HG03064 (cell line): ENCODE measurements around the gene ARFGAP2.

Source experiments
- ATAC-seq: cut with Tn5 transposase; IDR thresholded peaks from one replicate; pipeline ENCODE4 v1.9.1; 2021; ENCODE audit warnings: low read depth; ENCODE audit not compliant: unreplicated experiment

The ARFGAP2 gene

DNA sequence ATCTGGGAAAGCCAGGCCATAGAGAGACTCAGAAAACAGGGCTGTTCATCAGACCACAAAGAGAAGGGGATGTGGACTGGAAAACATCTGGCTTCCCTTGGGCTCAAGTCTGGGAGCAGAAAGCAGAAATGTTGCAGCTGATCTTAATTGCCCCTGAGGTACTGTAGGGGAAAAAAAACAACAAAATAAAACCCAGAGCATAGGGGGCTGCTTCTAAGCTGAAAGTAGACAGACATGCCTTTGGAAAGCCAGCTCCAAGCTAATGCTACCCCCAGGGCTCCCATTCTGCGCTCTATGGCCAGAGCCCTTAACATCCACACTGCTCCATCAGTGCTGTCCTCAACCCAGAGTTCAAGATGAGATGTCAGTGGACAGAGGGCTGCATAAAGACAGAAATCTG lies 11.6 kb upstream of the ARFGAP2 start:
- ATAC-seq: no peak

DNA sequence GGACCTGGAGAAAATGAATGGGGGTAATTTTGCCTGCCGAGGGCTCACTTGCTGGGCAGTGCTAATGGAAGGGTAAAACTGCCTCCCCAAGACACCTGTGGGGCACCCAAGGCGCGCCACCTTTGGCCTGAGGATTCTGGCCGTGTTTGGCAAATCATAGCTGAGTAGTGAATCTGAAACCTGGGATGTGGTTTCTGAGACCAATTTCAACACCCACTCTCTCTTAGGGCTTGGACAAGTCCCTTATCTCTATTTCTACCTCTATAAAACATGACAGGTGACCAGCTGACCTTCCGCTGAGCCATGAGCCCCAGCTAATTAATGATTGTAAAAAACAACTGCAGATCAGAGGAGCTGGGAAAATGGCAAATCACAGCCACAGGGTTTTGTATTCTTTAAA lies 11.0 kb upstream of the ARFGAP2 start:
- no peak for ATAC-seq

DNA sequence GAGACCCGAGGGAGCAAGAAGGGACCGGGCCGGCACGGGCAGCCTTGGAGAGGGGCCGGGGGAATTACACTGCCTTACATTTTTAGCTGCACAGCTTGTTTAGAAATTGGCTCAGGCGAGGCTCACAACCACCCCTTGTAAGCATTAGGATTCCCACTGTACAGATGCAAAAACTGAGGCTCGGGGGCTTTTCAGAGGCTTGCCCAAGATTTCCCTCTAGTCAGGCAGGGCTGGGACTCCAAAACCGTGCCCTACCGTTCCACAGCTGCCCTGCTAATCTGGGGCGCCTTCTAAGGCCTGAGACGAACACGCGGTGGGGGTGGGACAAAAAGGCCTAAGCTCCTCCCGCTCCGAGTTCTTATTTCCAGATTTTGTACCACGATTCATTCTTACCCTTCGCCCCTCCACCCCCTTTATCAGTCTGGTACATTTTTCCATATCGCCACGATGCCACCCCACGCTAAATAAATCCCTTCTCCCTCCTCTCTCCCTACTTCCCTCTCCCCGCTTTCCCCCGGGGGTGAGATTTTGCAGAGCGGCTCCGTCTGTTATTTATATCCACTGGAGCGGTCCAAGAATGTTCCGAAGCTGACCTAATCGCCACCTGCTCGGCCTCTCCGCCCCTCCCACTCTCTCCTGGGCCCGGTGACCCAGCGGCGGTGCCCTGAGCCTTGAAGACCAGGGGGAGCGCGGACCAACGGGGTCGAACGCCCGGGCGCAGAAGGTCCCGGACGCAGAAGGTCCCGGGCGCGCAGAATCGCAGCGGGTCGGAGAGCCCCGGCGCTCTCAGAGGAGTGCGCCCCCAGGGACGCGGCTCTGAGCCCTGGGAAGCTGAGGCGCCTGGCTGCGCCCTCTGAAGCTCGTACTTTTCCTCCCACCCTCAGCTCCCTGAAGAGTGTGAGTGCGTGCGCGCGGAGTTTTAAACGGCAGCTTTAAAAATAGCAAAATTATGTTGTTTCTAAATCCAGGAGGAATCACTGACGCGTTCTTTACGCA lies 10.3 kb upstream of the ARFGAP2 start:
- no peak for ATAC-seq

DNA sequence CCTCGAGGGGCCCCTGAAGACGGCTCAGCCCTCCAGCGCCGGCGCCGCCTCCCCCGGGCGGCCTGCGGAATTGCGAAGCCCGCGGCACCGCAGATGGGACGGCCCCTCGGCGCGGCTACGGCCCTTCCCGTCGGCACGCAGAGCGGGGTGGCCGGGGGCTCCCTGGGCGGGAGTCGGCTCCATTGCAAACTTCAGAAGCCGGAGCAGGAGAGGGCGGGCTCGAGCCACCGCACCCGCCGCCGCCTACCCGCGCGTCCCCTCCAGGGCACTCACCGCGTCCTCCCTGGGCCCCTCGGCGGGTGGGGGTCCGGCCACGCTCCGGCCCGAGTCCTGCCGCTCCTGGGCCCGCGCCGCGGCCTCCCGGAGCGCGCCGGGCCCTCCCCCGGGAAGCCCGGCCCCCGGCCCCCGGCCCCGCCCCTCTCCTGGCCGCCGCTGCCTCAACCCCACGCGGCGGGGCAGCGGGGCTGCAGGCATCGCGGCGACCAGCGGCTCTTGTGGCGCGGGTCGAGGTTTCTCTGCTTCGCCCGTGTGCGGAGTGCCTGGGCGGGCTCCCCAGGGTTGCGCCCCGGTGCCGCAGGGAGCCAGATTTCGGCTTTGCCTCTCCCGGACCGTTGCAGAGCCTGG lies 9.5 kb upstream of the ARFGAP2 start, which contains the start of gene PACSIN3:
TSS of gene PACSIN3 (minus strand) at position 359 of the 624 bp plus-strand sequence. CDS start 3,707 bp downstream, outside the sequence.
- ATAC-seq: no peak

DNA sequence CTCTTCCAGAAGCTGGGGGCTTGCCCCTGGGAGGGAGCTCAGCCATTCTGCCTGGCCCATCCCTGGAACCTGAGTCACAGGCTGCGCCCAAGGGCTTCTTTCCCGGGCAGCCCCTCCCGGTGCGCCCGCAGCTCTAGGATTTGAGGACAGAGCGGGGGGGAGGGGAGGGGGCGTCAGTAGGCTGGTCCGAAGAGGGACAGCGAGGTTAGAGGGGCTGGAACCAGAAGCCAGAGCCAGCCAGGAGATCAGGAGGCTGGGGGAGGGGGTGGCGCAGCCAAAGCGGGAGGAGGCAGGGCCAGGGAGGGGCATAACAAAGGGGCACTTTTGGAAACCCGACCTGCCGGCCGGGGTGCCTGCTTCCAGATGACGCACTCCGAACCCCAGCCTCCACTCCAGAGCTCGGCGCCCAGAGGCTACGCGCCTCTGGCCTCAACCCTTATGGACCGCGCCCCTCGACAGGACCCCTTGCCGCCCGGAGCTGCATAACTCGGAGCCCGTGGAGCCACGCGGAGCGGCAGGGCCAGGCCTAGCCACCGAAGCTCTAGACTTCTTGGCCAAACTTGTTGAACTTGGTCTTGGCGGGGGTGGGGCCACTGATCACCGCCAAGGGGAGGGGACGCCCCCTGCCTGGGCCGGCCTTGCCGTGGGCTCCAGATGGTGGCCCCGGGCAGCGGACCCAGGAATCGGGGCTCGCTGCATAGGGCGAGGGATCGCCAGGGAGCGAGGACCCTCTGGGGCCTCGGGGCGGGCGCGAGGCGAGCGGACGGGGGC lies 8.8 kb upstream of the ARFGAP2 start:
- no peak for ATAC-seq

DNA sequence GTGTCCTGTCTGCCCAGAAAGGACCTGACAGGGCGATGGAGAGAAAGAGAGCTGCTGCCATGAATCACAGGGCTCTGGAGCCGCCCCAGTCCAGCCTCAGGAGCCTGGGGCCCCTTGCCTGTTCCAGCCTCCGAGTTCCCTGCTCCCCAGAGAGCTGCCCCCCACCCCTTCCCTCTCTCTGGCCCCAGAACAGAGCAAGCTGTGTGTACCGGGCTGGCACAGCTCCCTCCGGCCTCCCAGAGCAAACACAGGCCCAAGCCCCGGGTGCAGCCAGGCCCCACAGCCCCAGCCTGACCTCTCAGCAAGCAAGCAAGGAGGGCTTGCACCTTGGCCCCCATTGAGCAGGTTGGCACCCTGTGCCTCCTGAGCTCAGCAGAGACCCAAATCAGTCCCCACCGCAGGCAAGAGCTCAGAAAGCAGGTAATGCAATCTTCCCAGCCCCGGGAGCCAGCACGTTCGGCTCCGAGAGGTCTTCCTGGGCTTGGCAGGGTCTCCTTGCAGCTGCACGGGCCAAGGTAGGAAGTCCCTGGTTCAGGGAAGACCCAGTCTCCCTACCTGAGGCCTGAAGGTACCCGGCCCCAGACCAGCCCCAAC lies 8.1 kb upstream of the ARFGAP2 start:
- ATAC-seq: no peak

DNA sequence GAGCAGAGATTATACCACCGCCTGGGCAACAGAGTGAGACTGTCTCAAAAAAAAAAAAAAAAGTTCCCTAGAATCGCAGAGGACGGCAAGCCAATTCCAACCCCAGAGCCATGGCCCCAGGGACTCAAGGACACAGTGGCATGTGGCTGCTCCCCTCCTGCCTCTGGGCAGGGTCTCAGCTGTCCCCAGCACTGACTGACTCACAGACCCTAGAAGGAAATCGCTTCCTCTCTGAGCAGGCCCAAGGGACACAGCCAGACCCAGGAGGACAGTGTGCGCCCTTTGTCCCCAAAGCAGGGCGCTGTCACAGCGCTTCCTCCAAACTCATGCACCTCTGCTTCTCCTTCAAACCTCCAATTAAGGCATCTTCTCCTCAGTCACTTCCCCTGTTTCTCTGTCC lies 7.3 kb upstream of the ARFGAP2 start:
- ATAC-seq: no peak

DNA sequence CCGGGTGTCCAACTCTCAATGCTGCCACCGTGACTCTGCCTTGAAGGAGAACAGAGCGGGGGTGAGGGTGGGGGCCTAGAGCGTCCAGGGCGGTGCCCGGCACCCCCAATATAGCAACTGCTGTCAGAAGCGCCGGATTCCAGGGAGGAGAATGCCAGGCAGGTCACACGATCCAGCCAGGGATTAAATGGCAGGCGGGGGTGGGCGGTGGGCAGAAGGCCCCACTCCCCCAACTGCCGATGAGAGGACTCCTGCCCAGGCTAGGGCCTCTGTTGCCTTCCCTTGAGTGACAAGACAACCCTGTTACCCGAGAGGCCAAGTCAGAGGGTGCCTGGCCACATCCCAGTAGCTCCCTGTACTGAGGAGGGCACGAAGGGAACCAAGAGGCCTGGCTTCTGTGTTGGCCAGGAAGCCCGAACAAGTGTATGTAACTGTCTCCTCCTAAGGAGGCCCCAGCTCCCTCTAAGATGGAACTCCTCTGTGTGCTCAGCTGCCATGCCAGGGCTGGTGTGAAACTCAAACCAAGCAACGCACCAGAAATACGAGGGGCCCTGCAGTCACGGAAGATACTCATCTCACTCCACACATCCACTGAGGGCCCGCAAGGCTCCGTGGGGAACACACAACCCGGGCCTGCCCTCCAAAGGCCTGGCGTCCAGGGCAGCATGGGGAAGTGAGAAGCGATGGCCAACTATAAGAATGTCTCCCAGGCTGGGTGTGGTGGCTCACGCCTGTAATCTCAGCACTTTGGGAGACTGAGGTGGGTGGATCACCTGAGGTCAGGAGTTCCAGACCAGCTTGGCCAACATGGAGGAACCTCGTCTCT lies 6.6 kb upstream of the ARFGAP2 start:
- no peak for ATAC-seq

DNA sequence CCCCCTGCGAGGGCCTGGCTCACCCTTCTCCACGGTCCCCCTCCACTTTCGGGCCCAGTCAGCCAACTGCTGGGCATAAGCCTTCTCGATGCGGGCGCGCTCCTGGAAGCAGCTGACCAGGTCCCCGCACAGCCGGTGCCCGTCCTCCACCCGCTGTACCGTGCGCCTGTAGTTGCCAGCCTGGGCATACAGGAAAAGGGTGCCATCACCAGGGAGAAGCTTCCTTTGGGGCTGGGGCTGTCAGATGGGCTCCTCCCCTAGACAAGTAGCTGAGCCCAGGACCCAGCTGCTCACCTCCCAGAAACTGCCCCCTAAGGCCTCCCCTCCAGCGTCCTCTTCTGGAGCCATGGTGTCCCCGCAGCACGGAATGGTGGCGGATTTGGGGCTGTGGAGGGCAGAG lies 5.7 kb upstream of the ARFGAP2 start:
- ATAC-seq: no peak

DNA sequence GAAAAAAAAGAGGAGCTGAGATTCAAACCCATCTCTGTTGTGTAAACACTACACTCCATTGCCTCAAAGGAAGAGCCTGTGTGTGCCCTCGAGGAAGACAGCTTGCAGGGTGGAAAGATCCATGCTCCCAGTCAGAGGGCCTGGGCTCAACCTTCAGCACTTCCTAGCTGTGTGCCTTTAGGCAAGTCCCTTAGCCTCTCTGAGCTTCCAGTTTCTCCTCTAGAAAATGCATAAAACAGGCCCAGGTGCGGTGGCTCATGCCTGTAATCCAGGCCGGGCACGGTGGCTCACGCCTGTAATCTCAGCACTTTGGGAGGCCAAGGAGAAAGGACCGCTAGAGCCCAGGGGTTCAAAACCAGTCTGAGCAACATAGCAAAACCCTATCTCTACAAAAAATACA lies 4.6 kb upstream of the ARFGAP2 start:
- ATAC-seq: no peak

DNA sequence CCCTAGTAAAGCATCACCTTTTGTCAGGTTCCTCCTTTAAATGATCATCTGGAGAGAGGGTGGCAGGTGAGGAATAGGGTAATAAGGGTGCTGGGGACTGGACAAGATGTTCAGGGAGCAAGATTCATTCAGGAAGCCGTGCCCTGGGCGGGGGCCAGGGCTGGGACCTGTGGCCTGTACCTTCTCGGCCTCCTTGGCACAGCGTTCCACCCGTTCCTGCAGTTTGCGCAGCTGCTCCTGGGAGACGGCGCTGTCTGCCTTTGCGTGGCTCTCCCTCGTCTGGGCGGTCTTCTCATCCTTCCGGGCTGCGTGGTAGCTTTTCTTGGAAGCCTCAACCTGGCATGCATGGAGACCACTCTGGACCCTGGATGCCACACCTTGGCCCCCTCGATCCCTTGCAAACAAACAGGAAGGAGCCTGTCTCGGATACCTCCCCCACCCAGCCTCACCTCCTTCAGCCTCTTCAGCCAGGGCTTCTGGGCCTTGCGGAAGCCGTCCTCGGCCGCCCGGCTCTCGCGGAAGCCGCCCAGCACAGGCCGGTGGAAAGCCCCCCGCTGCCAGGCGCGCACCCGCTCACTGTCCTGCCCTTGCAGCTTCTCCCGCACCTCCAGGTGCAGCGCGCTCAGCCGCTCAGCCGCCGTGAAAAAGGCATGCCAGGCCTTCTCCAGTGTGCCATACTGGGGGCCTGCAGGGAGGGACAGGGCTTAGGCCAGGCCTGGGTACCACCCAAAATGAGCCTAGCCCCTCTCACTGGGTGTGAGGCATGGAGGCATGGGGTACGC lies 3.5 kb upstream of the ARFGAP2 start:
- ATAC-seq: no peak

DNA sequence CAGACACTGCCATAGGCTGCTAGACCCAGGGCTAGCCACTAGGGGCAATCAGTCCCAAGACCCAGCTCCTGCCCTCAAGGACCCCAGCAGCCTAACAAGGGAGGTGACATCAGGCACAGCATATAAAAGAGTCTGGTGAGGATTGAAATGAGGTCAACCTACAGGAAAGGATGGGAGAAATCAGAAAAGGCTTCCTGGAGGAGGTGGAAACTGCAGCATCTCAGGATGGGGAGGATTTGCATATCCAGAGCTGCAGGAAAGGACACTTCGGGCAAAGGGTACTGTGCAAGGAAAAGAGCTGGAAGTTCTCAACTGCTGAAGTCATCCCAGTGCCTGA lies 2.9 kb upstream of the ARFGAP2 start:
- ATAC-seq: no peak

DNA sequence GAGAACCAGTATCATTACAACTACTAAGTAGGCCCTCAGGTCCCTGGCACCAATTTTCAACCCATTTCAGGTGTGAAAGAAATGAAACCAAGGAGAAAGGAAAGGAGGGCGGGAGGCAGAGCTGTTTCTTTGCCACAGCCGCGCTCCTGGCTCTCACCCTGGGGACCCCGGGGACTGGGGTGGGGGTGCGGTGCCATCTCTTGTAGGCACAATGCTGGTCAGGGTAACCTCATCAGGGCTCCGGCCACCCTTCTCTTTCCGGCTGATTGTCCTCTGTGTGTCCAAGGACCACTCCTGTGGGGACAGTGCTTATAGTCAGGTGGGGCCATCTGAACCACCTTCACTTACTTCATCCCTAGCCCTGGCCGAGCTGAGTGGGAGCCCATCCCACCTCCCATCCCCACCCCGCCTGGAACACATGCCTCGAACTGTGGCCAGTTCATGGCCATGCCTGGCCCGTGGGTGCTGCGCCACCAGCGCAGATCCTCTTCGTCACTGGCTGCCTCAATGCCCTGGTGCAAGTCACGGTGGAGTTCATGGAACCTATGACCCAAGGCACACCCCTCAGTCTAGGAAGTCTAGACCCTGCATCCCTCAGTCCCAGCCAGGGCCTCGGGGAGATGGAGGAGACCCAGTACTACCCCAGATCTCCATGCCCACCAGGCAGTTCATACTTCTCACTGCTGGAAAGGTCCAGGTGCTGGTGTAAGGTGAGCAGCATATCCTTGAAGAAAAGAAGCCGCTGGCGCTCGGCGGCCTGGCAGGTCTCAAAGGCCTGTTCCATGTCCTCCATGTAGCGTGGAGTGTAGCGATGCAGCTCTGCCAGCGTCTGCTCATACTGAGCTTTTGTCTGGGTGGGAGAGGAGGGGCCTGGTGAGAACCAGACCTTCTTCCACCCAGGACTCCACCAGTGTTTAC lies 2.3 kb upstream of the ARFGAP2 start:
- ATAC-seq: no peak

DNA sequence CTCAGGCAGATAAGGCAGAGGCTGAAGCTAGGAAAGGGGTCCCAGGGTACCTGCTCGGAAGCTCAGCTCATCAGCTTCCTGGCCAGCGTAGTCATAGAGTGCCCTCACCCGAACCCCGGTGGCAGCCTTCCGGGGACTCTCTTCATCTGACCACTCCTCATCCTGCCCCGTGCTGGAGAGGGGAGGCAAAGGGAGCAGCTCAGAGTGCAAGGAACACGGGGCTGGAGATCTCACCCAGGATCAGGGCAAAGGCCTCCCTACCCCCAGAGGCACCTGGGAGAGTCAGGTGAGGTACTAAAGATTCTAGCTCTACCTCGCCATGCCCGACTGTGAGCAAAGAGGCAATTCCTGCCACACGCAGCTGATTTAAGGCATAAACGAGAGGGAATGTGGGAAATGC lies 1.6 kb upstream of the ARFGAP2 start:
- no peak for ATAC-seq

DNA sequence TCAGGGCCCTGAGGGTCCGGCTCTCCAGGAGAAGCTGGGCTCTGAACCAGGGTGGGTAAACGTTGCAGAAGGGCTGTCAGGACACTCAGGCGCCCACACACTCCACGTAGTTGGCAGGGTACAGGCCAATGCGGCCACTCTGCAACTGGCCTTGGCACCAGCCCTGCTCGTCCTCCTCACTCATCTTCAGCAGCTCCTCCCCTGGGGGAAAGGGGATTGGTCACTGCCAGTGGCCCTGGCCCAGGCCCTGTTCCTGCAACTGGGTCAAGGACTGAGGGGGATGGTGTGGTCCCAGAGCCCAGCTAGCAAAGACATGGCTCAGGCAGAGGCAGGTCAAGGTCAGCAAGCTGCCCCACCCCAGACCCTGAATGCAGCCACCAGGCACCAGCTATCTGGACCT lies 1.2 kb upstream of the ARFGAP2 start:
- ATAC-seq: no peak

DNA sequence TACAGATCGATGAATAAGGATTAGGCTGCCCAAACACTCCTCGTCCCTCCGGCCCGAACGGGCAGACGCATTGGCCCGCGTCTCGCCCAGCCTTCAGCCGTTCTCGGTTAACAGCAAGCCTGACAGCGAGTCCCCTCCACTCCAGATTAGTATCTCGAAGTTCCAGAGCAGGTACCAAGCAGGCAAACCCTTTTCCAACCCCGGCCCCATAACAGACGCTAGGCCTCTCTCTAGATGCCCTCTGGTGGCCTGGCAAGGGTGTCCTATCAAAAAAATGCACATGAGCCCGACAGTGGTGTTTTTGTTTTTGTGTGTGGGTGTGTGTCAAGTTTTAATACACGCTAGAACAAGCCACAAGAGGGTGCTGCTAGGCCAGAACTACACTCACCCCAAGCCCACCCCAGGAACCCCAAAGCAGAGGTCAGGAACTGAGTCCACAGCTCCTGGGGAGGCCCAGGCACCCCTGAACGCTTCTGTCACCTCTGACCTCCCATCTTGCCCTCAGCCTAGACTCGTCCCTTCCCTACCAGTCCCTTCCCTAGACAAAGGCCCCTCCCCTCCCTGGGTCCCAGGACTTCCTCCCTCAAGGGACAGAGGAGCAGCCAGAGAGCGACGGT lies 658 bp upstream of the ARFGAP2 start:
- peak; percentile 48 for ATAC-seq

DNA sequence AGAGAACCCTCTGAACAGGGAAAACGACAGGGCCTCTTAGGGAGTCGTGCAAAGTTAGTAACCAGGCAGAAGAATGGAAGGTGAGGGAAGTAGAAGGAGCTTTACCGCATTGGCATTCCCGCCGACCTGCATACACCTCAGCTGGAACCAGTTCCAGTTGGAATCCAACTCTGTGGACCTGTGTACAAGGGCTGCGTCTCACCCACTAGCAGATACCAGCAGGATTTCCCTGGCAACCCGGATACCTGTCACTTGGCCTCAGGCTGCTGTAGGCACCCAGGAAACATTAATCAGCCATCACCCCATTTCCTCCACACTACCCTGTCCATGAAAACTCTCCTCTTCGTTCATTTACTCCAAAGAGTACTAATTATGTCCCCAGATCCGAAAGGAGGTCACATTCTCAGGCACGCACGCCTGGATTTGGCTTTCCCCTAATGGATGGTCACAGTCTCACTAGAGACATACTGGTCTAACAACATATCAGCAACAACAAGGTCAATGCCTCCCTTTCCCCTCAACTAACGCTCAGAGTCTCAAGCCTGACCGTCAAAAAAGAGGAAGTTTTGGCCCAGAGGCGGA lies 842 bp downstream of the ARFGAP2 start:
- ATAC-seq: no peak
